HepG2 (cell line): Measurements from ENCODE around the gene ERICH6. TPM values are rescaled to one million over a fixed set of nuclear protein-coding genes. Genes with fewer than 3 reads are reported as not detected.

Source experiments
- E2F1 ChIP-seq: sonication (generic); formaldehyde crosslinking; IDR thresholded peaks from 2 replicates; pipeline ENCODE4 v1.5.0; 2020; ENCODE audit warnings: missing genetic modification reagents
- ETS1 ChIP-seq: sonication (generic); formaldehyde crosslinking; IDR thresholded peaks from 2 replicates; pipeline ENCODE4 v1.4.0; 2020; ENCODE audit warnings: missing genetic modification reagents
- HNRNPLL ChIP-seq: fragments of 200-400 bp; formaldehyde crosslinking; IDR thresholded peaks from 2 replicates; pipeline ENCODE4 v1.6.1; 2017; ENCODE audit warnings: mild to moderate bottlenecking, low read depth, low read length; ENCODE audit not compliant: poor library complexity, severe bottlenecking
- KDM5B ChIP-seq: sonication (generic); formaldehyde crosslinking; IDR thresholded peaks from 2 replicates; pipeline ENCODE4 v1.4.0; 2020; ENCODE audit warnings: missing genetic modification reagents, mild to moderate bottlenecking, borderline replicate concordance
- SOX13 ChIP-seq, 3 experiments: fragments of 450-650 bp in 1 of 3; sonication (generic) in 1 of 3; formaldehyde crosslinking in 1 of 3; IDR thresholded peaks in 2 of 3; conservative IDR thresholded peaks in 1 of 3; 2 replicates each; pipeline versions ENCODE4 v1.5.0 to v1.6.1; 2016 to 2020; ENCODE audit warnings: antibody characterized with exemption in 1 of 3, mild to moderate bottlenecking in 1 of 3, missing compliant biosample characterization in 1 of 3, missing genetic modification reagents in 1 of 3, moderate library complexity in 1 of 3
- ZFP91 ChIP-seq: sonication (generic); formaldehyde crosslinking; IDR thresholded peaks from 2 replicates; pipeline ENCODE4 v1.9.0; 2022; ENCODE audit warnings: missing genetic modification reagents, mild to moderate bottlenecking, borderline replicate concordance
- ZNF646 ChIP-seq: sonication (generic); formaldehyde crosslinking; IDR thresholded peaks from 2 replicates; pipeline ENCODE4 v1.9.0; 2021; ENCODE audit warnings: mild to moderate bottlenecking, missing genetic modification reagents
- ZNF678 ChIP-seq: sonication (generic); formaldehyde crosslinking; IDR thresholded peaks from 2 replicates; pipeline ENCODE4 v1.4.0; 2020; ENCODE audit warnings: mild to moderate bottlenecking, missing genetic modification reagents
- polyA plus RNA-seq, 8 experiments: library from polyadenylated mRNA; depleted of rRNA in 3 of 8; stranded (reverse) in 7 of 8; unstranded in 1 of 8; fragments of >200 nt; fragmentation: Illumina TruSeq in 4 of 8; extraction: Trizol in 4 of 8; gene quantifications; 2 replicates each; pipeline versions ENCODE4 v1.2.1 to v1.2.3, GENCODE V29; 2011 to 2016; ENCODE audit warnings: low read depth in 4 of 8, missing spikeins in 1 of 8, mixed read lengths in 1 of 8; ENCODE audit not compliant: insufficient read depth in 1 of 8
- total RNA-seq, 5 experiments: library from RNA; depleted of rRNA; stranded (reverse); fragments of >200 nt; fragmentation: Illumina TruSeq; extraction: Trizol; gene quantifications; 2 replicates each; pipeline ENCODE4 v1.2.3, GENCODE V29; 2016; ENCODE audit warnings: low read depth in 1 of 5

The ERICH6 gene
- total and polyA plus RNA-seq, 2 of the 13 experiments (the other 11 are each of a cell fraction or from before 2014, with no cell fraction given) = 0.03 TPM; not detected in 1

- no peak for TF ChIP-seq ZNF646 (CRISPR knock-in tag)
- no peak for TF ChIP-seq KDM5B
- TF ChIP-seq ZNF678 = no peak
- no peak for TF ChIP-seq E2F1 (CRISPR knock-in tag)
- TF ChIP-seq HNRNPLL = no peak
- no peak for TF ChIP-seq ETS1 (CRISPR knock-in tag)
- no peak for TF ChIP-seq ZFP91 (CRISPR knock-in tag)
- TF ChIP-seq SOX13 (IDR thresholded peaks at IDR 0.05) = no peak
- no peak for TF ChIP-seq SOX13 (CRISPR knock-in tag; conservative IDR thresholded peaks at IDR 0.05 in 1 of 2, IDR thresholded peaks at IDR 0.05 in 1 of 2)
These were observed 40.6 kb upstream of the ERICH6 start (continued) for GRCh38 chr3:150744041-150744918.
